OCI-LY3 (cell line): ENCODE data around the gene DYNC2I2.

Experiments
- EZH2phosphoT487 ChIP-seq: fragments of 200-600 bp; shearing (Covaris generic); IDR thresholded peaks from 2 replicates; pipeline ENCODE4 v1.6.1; 2018; ENCODE audit warnings: antibody characterized with exemption, mixed run types, low read depth
- TF ChIP-seq, protein P1 (sequence below): fragments of 200-600, 300-600 bp; sonication (generic); IDR thresholded peaks from 2 replicates; pipeline ENCODE4 v1.5.1; 2014; ENCODE audit warnings: antibody characterized with exemption, low read length, low read depth

- TF ChIP-seq, protein P1, sequence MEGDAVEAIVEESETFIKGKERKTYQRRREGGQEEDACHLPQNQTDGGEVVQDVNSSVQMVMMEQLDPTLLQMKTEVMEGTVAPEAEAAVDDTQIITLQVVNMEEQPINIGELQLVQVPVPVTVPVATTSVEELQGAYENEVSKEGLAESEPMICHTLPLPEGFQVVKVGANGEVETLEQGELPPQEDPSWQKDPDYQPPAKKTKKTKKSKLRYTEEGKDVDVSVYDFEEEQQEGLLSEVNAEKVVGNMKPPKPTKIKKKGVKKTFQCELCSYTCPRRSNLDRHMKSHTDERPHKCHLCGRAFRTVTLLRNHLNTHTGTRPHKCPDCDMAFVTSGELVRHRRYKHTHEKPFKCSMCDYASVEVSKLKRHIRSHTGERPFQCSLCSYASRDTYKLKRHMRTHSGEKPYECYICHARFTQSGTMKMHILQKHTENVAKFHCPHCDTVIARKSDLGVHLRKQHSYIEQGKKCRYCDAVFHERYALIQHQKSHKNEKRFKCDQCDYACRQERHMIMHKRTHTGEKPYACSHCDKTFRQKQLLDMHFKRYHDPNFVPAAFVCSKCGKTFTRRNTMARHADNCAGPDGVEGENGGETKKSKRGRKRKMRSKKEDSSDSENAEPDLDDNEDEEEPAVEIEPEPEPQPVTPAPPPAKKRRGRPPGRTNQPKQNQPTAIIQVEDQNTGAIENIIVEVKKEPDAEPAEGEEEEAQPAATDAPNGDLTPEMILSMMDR: no peak
- no peak for TF ChIP-seq EZH2phosphoT487
These were observed 48.7 kb upstream of the DYNC2I2 start for GRCh38 chr9:128705051-128705965.
